ENCODE results near the gene LRP3.

- TF ChIP-seq CTCF (conservative IDR thresholded peaks at IDR 0.05; ENCODE audit: low read depth, low read length): no peak
- TF ChIP-seq EZH2 (IDR thresholded peaks at IDR 0.05; ENCODE audit: low read length, unreplicated experiment): no peak
- no peak for TF ChIP-seq EZH2phosphoT487 (IDR thresholded peaks at IDR 0.05; ENCODE audit: borderline replicate concordance, low read length)
Measured at GRCh38 chr19:33227242-33227650, 33.1 kb downstream of the LRP3 start.
